B cell (primary cell): ENCODE data around the gene RAB6B.

ENCODE experiments used
- EZH2 ChIP-seq: IDR thresholded peaks from 2 replicates; pipeline ENCODE4 v1.6.1; 2012; ENCODE audit warnings: borderline replicate concordance, low read depth, mild to moderate bottlenecking, moderate library complexity, low read length; ENCODE audit not compliant: insufficient read depth, poor library complexity, severe bottlenecking
- TF ChIP-seq, protein P1 (sequence below): fragments of 200-600 bp; IDR thresholded peaks from one replicate; pipeline ENCODE4 v1.8.0; 2022; ENCODE audit warnings: antibody characterized with exemption, mild to moderate bottlenecking

DNA sequence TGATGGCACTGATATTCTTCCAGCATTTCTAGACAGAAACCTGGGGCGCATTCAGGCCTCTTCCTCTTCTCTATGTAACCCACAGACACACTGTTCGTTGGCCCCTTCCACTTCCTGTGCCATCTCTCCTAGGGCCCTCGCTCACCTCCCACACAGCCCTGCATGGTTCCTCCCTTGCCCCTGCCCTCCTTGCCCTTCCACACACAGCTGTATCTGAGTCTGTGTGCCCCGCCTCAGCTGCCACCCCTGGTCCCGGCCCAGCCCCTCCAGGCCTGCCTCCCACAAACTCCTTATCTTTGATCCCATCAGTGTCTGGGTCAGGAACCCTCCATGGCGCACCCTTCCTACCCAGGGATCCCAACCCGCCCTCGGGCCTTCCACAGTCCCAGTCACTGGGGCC, 37.9 kb downstream of the RAB6B start:
- TF ChIP-seq, protein P1, sequence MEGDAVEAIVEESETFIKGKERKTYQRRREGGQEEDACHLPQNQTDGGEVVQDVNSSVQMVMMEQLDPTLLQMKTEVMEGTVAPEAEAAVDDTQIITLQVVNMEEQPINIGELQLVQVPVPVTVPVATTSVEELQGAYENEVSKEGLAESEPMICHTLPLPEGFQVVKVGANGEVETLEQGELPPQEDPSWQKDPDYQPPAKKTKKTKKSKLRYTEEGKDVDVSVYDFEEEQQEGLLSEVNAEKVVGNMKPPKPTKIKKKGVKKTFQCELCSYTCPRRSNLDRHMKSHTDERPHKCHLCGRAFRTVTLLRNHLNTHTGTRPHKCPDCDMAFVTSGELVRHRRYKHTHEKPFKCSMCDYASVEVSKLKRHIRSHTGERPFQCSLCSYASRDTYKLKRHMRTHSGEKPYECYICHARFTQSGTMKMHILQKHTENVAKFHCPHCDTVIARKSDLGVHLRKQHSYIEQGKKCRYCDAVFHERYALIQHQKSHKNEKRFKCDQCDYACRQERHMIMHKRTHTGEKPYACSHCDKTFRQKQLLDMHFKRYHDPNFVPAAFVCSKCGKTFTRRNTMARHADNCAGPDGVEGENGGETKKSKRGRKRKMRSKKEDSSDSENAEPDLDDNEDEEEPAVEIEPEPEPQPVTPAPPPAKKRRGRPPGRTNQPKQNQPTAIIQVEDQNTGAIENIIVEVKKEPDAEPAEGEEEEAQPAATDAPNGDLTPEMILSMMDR, result no peak
- no peak for TF ChIP-seq EZH2
